Osteocyte (in vitro differentiated cells): ENCODE data around the gene HAGHL. TPM values are rescaled to one million over a fixed set of nuclear protein-coding genes. Genes with fewer than 3 reads are reported as not detected.

ENCODE experiments used
- DNase-seq: peaks from one replicate; pipeline ENCODE4 v3.0.0; 2021; ENCODE audit warnings: mixed read lengths; ENCODE audit not compliant: unreplicated experiment; ENCODE audit errors: extremely low spot score
- H3K27ac Mint-ChIP-seq: one replicate; pipeline ENCODE4 v1.8.0; 2021; ENCODE audit warnings: mild to moderate bottlenecking, mixed read lengths; ENCODE audit not compliant: unreplicated experiment
- H3K27me3 Mint-ChIP-seq: one replicate; pipeline ENCODE4 v1.8.0; 2021; ENCODE audit warnings: mixed read lengths; ENCODE audit not compliant: unreplicated experiment
- H3K36me3 Mint-ChIP-seq: one replicate; pipeline ENCODE4 v1.8.0; 2021; ENCODE audit warnings: mixed read lengths; ENCODE audit not compliant: unreplicated experiment
- H3K4me1 Mint-ChIP-seq: one replicate; pipeline ENCODE4 v1.8.0; 2021; ENCODE audit warnings: mixed read lengths; ENCODE audit not compliant: unreplicated experiment
- H3K4me3 Mint-ChIP-seq: one replicate; pipeline ENCODE4 v1.8.0; 2021; ENCODE audit warnings: mild to moderate bottlenecking, moderate library complexity, mixed read lengths; ENCODE audit not compliant: unreplicated experiment
- H3K9me3 Mint-ChIP-seq: one replicate; pipeline ENCODE4 v1.8.0; 2021; ENCODE audit warnings: mixed read lengths; ENCODE audit not compliant: unreplicated experiment
- total RNA-seq: library from RNA; stranded (reverse); gene quantifications from 2 replicates; pipeline ENCODE4 v1.2.1, GENCODE V29; 2021
- TF ChIP-seq, protein P1 (sequence below): fragments of 200-600 bp; sonication (generic); IDR thresholded peaks from 2 replicates; pipeline ENCODE4 v1.5.0; 2021; ENCODE audit warnings: antibody characterized with exemption, mild to moderate bottlenecking, moderate library complexity

HAGHL gene
- total RNA-seq, 1 donor from 2014 or later: 17.3 TPM

DNA sequence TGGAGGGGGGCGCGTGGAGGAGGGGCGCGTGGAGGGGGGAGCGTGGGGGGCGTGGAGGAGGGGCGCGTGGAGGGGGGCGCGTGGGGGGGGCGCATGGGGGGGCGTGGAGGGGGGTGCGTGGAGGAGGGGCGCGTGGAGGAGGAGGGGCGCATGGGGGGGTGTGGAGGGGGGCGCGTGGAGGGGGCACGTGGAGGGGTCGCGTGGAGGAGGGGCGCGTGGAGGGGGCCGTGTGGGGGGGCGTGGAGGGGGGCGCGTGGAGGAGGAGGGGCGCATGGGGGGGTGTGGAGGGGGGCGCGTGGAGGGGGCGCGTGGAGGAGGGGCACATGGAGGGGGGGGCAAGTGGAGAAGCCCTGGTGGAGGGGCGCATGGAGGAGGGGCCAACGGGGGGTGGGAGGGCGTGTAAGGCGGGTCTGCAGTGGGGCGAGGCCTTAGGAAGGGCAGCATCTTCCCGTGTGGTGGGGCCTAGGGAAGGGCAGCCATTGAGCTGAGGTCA, 40.9 kb downstream of the HAGHL start:
- no peak overlapping the region for H3K27ac Mint-ChIP-seq
- H3K27me3 Mint-ChIP-seq: no peaks in the 10 kb centered on the region
- no peaks in the 10 kb centered on the region for H3K4me1 Mint-ChIP-seq
- H3K4me3 Mint-ChIP-seq: no peak overlapping the region
- TF ChIP-seq, protein P1, sequence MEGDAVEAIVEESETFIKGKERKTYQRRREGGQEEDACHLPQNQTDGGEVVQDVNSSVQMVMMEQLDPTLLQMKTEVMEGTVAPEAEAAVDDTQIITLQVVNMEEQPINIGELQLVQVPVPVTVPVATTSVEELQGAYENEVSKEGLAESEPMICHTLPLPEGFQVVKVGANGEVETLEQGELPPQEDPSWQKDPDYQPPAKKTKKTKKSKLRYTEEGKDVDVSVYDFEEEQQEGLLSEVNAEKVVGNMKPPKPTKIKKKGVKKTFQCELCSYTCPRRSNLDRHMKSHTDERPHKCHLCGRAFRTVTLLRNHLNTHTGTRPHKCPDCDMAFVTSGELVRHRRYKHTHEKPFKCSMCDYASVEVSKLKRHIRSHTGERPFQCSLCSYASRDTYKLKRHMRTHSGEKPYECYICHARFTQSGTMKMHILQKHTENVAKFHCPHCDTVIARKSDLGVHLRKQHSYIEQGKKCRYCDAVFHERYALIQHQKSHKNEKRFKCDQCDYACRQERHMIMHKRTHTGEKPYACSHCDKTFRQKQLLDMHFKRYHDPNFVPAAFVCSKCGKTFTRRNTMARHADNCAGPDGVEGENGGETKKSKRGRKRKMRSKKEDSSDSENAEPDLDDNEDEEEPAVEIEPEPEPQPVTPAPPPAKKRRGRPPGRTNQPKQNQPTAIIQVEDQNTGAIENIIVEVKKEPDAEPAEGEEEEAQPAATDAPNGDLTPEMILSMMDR: no peak
- DNase-seq: no peak
- no peaks in the 10 kb centered on the region for H3K36me3 Mint-ChIP-seq
- no peaks in the 10 kb centered on the region for H3K9me3 Mint-ChIP-seq

DNA sequence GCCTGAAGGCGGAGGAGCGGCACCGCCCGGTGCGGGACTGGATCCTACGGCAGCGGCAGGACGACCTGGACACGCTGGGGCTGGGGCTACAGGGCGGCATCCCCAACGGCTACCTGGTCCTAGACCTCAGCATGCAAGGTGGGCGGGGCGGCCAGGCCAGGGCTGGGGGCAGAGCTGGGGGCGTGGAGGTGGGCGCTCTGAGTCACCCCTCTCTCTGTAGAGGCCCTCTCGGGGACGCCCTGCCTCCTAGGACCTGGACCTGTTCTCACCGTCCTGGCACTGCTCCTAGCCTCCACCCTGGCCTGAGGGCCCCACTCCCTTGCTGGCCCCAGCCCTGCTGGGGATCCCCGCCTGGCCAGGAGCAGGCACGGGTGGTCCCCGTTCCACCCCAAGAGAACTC, 41.5 kb downstream of the HAGHL start:
- Mint-ChIP-seq H3K36me3 (no peaks in the 10 kb centered on the region), H3K4me3 (no peak overlapping the region), H3K4me1 (no peaks in the 10 kb centered on the region), H3K9me3 (no peaks in the 10 kb centered on the region), H3K27me3 (no peaks in the 10 kb centered on the region), H3K27ac (no peak overlapping the region)
- DNase-seq: no peak
- TF ChIP-seq, protein P1: no peak

DNA sequence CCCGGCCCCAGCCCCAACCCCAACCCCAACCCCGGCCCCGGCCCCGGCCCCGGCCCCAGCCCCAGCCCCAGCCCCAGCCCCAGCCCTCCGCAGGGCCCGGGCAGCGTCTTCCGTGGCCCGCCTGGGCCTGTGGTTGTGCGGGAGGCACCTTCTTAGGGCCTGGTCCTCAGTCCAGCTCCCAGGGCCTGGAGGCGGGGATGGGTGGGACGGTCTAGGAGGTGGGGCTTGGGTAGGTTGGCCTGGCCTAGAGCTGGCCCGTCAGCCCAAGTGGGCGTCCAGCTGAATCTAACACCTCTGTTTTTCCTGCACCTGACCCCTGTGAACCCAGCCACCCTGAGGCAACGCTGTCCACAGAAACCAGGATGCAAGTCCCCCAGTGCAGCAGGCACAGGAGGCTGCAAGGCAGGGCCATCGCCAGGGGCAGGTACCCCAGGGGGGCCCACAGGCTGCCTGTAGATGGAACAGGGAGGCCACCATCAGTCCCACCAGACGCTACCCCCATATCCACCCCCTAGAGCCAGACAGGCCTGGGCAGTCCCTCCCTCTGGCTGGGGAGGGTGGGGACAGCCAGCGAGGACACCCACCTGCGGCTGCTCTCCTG, 42.4 kb downstream of the HAGHL start:
- H3K4me3 Mint-ChIP-seq: no peak overlapping the region
- H3K27me3 Mint-ChIP-seq: no peaks in the 10 kb centered on the region
- TF ChIP-seq, protein P1: no peak
- no peaks in the 10 kb centered on the region for H3K4me1 Mint-ChIP-seq
- no peaks in the 10 kb centered on the region for H3K36me3 Mint-ChIP-seq
- H3K27ac Mint-ChIP-seq: no peak overlapping the region
- no peak for DNase-seq
- H3K9me3 Mint-ChIP-seq: no peaks in the 10 kb centered on the region

DNA sequence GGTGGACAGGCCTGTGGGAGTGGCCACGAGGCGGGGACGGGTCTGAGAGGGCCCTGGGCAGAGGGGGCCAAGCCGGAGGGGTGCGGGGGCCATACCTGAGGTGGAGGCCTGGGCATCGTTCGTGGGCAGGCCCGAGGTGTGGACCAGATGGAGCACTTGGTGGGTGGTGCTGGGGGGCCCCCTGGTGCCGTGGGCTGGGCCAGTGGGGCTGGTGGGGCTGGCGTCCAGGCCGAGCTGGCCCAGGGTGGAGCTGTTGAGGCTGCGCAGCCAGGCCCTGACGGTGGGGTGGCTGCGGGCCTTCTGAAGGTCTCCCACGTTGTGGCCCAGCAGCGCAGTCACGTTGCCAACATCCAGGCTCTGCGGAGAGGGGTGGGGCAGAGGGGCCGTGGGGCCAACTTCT, 43.0 kb downstream of the HAGHL start:
- no peak for DNase-seq
- TF ChIP-seq, protein P1: no peak
- Mint-ChIP-seq H3K9me3 (no peaks in the 10 kb centered on the region), H3K4me3 (no peak overlapping the region), H3K27ac (no peak overlapping the region), H3K36me3 (no peaks in the 10 kb centered on the region), H3K4me1 (no peaks in the 10 kb centered on the region), H3K27me3 (no peaks in the 10 kb centered on the region)

DNA sequence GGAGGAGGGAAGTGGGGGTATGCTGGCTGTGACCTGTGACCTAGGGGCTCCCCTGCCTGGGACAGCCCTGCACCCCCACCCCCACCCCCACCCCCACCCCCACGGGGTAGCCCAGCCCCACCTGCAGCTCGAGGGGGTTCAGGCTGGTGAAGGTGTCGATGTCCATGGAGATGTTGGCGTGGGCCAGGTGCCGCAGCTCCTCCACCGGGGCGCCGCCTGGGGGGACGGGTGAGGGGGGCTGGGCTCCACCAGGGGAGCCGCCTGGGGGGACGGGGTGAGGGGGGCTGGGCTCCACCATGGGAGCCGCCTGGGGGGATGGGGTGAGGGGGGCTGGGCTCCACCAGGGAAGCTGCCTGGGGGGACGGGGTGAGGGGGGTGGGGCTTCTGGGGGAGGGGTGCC, 43.5 kb downstream of the HAGHL start:
- H3K4me3 Mint-ChIP-seq: no peak overlapping the region
- H3K27me3 Mint-ChIP-seq: no peaks in the 10 kb centered on the region
- TF ChIP-seq, protein P1: no peak
- H3K27ac Mint-ChIP-seq: no peak overlapping the region
- no peaks in the 10 kb centered on the region for H3K36me3 Mint-ChIP-seq
- H3K4me1 Mint-ChIP-seq: no peaks in the 10 kb centered on the region
- no peaks in the 10 kb centered on the region for H3K9me3 Mint-ChIP-seq
- DNase-seq: no peak
